GM18870 (cell line): Measurements from ENCODE around the gene NEK9.
A peak's percentile ranks its signal among the peaks of the same experiment; 100 is the strongest.
"Not testable (repeated sequence)": the region's sequence is repeated elsewhere in the genome, so short reads cannot be mapped to it uniquely, and the experiment has no call there.

Experiments used
- ATAC-seq: cut with Tn5 transposase; IDR thresholded peaks from one replicate; pipeline ENCODE4 v1.9.1; 2021; ENCODE audit warnings: moderate library complexity; ENCODE audit not compliant: unreplicated experiment

The NEK9 gene

DNA sequence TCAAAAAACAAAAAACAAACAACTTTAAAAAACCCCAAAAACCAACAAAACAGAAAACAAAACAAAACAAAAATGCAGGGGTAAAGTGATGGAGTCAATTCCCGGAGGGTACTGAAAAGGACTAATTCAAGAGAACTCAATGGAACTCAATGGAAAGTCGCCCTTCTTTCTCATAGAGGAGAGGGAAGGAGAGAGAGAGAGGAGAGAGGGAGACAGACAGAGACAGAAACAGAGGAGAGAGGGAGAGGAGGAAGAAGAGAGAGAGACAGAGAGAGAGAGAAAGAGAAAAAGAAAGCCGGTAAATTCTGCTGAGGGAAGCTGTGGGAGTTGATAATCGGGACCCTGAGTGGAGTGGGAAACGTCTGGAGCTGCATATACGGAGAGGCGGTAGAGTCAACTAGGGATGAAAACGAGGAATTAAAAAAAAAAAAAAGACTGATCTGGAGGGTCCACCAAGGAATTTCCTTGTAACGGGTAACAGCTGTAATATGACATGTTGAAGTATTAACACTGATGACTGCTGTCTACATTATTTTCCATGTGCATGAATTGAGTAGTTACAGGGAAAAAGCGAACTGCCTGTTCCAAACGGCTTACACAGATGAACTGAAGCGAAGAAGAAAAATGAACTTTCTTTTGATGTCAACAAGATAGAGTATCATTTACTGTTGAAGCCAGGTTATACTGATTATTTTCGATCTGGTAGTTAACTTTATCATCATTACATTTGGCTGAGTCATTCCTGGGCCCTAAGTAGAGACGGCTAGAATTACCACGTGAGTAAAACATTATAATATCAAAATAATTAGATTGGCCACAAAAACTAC lies 58.3 kb downstream of the NEK9 start:
- ATAC-seq: no peak

DNA sequence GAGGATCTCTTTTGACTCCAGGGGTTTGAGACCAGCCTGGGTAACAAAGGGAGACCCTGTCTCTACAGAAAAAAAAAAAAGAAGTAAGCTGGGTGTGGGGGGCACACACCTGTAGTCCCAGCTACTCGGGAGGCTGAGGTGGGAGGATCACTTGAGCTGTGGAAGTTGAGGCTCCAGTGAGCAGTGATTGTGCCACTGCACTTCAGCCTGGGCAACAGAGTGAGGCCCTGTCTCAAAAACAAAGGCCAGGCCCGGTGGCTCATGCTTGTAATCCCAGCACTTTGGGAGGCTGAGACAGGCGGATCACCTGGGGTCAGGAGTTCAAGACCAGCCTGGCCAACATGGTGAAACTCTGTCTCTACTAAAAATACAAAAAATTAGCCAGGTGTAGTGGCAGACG lies 59.1 kb downstream of the NEK9 start:
- not testable (repeated sequence) for ATAC-seq

DNA sequence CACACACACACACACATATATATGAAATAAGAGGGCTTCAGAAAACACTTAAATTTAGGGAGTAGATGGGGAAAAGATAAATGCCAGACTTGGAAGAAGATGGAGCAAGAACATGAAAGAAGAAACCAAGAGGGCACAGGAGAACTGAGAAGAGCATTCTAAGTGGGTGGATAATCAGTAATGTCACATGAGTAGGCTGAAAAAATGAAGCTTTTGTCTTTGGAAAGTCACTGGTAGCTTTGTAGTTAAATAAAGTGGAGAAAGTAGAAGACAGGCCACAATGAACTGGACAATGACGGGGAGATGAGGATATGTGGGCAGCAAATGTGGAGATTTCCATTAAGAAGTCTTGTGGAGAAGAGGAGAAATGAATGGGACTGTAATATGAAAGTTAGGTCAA lies 59.6 kb downstream of the NEK9 start:
- ATAC-seq: no peak

DNA sequence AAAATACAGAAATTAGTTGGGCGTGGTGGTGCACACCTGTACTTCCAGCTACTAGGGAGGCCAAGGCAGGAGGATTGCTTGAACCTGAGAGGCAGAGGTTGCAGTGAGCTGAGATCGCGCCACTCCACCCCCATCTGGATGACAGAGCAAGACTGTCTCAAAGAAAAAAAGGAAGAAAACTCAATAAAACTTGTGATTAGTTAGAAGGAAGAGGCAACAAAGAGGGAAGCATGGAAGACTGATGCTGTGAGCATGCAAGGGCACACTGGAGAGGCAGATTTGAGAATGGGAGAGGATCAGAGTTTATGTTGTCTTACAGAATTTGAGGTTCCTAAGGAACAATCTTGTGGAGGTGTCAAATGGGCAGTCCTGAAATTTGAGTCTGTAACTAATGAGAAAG lies 60.2 kb downstream of the NEK9 start:
- ATAC-seq: no peak

DNA sequence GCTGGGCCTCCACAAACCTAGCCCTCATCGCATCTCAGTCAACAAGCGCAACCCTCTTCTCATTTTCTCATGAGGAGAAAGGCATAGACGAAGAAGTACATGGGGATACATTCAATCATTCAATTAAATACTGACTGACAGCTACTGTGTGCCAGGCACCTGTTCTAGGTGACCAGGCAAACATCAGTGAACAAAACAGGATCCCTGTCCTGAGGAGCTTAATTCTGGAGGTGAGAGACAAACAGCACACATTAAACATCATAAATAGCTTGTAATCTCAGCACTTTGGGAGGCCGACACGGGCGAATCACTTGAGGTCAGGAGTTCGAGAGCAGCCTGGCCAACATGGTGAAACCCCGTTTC lies 62.7 kb downstream of the NEK9 start:
- peak; percentile 8 for ATAC-seq

DNA sequence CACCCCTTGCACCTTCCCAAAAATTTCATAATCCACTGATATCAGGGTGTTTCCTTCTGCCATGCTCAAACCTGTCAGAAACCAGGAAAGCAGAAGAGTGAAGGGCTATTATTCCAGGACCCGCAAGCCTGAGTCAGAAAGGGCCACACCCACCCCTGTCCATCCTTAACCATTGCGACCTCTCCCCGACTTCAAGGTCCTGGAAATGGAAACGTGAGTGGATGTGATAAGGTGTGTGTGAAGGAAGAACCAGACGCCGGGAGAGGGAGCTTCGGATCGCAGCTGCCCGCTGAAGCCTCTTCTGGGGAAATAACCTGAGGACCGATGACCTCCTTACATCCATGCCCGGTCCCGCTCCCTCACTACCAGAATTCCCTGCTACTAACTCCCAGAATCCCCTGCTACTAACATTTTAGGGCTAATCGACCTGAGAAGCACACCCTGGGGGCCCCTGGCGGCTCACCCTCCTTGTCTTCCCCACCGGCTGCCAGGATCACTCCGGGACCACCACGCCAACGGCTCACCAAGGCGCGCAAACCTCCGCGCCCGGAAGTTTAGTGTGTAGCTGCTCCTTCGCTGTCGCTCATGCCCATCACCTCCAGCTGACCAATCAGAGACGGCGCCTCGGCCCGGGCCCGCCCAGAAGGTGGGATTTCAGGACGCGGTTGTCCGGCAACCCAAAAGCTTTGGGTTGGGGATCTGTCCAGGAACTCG lies 63.2 kb downstream of the NEK9 start, which contains the start of gene ACYP1:
TSS of gene ACYP1 (minus strand) at position 534 of the 714 bp plus-strand sequence. CDS start at position 63, 471 bp downstream.
- peak; percentile 88 for ATAC-seq

DNA sequence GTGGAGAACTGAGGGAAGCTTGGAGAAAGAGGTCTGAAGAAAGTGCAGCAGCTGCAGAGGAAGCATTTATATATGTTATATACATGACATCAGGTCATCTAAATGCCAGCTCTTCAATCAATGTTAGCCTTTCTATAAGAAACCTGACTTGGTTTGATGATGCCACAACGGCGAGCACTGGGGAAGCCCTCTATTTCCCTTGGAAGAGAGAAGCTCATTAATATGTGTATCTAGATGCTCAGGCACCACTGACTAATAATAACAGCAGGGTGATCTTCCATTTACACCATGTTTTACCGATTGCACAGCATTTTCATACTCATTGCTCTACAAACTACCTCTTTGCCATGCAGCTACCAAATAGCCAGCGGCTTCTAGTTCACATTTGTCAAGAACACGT lies 63.8 kb downstream of the NEK9 start:
- ATAC-seq: no peak

DNA sequence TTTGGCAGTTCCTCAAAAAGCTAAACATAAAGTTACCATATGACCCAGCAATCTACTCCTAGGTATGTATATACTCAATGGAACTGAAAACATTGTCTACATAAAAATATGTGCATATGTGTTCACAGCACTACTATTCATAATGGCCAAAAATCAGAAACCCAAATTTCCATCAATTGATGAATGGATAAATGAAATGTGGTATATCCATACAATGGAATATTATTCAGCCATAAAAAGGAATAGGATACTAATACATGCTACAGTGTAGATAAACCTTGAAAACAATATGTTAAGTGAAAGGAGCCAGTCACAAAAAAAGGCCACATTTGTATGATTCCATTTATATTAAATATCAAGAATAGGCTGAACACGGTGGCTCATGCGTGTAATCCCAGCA lies 66.4 kb downstream of the NEK9 start:
- ATAC-seq: no peak

DNA sequence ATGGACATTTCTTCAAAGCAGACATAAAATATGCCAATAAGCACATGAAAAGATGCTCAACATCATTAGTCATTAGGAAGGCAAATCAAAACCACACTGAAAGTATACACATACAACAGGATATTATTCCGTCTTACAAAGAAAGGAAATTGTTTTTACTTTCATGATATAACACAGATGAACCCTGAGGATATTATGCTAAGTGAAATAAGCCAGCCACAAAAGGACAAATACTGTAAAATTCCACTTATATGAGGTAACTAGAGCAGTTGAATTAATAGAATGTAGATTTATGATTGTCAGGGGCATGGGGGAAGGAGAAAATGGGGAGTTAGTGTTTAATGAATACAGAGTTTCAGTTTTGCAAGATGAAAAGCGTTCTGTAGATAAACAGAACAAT lies 67.2 kb downstream of the NEK9 start:
- no peak for ATAC-seq

DNA sequence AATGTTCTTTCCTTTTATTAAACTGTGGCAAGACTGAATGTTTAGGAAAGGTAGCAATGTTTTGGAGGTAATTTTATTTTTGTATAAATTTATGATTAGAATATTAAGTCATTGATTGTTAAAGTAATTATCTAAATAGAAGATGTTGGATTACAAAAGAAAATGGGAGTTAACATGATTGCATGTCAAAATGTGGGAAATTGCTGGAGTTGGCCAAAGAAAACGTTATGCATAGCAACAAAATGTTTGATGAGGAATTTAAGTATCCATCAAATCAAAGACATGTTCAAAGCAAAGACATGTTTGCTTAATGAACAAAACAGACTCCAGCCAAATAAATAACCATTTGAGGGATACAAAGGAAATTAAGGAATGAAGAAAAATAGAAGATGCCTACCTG lies 72.4 kb downstream of the NEK9 start:
- no peak for ATAC-seq

DNA sequence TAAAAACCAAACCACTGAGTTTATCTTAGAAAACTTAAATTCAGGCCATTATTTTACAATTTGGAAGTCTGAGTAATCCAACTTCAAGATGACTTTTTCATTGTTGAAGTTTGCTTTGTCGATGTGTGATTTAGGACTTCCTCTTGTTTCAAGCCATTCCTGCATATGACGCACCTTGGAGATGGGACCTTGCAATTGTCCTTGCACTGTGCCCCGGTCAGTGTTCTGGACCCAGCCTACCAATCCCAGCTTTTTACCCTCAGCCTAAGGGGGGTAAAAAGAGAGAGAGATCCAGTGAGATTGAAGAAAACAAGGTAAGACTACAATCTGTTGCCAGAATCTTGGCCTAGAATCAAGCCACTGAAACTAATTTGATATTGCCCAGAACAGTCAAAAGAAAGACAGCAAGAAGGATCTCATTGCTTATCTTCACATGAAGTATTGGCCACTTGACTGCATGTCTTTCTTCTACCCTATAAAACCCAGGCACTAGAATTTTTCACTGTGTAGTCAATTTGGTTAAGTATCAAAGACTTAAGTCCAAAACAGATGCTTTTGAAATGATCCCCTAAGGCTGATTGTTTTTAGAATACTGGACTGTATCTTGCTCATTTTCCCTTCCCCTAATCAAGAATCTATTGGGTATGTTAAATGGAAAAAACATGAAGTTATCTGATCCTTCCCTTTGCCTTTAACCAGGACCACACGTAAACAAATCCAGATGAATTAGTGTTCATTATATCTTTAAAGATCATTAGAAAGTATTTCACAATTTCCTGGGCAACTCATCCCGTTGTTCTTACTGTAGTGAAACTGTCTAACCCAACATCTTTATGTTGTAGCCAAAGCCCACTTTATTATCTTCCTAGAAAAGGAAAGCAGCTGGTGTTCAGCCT lies 73.2 kb downstream of the NEK9 start:
- ATAC-seq: no peak

DNA sequence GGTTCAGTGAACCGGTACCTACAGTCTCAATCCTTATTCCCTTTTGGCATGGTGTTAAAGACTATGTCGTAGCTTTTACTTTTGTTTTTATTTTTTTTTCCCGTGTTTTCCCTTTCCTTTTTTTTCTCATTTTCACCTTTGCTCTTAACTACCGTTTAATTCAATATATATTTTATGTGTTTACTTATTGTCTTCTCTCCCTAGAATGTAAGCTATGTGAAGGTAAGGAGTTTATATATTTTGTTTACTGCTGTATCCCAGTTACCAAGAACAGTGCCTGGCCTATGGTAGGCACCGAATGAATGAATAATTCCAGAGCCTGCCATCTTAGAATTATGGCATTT lies 75.3 kb downstream of the NEK9 start:
- peak; percentile 15 for ATAC-seq

DNA sequence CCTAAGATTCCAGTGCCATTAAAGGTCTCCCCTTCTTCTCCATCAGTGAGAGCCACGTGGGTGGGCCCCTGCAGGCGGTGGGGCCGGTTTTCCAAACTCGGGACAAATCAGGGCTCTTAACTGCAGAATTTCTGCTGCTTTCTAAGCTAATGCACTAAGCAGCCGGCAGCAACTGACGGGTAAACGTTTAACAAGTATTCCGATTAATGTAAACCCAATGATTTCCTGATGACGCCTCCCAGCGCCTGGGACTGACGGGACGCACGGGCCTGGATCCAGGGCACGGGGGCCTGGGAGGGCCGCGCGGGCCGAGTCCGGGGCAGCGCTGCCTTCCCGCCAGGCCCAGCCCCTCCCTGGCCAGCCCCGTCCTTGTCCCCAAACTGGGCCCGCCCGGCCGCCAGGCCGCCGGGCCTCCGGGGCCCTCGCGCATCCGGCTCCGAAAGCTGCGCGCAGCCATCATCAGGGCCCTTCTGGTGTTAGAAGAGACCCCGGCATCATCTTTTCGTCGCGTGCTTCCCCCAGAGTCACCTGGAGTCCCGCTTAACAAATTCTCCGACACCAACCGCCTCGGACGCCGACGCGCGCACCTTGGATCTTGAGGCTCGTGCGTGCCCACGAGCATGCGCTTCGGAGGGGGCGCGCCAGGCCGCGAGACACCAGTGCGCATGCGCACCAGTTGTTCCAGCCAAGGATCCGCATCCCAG lies 75.8 kb downstream of the NEK9 start, which contains the start of gene MLH3:
TSS of gene MLH3 (minus strand) at position 616 of the 704 bp plus-strand sequence. CDS start 1,812 bp downstream, outside the sequence.
- ATAC-seq: peak; percentile 50

DNA sequence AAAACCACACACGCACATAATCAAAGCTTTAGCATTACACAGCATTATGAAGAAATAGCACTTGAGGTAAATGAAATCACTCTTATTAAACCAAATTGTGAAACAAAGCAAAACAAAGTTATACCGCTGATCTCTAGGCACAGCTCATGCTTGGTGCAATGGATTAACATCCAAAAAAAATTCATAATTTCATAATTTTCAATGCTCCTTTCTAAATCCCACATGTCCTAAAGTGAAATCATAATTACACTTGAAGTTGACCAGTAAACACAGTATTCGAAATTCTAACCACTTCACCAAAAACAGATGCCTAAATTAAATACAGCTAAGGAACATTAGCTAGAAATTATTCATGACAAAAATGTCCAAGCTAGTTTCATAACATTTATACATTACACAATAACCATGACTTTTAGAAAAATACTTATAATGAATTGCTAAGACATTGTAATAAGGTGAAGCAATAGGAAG lies 77.1 kb downstream of the NEK9 start:
- no peak for ATAC-seq

DNA sequence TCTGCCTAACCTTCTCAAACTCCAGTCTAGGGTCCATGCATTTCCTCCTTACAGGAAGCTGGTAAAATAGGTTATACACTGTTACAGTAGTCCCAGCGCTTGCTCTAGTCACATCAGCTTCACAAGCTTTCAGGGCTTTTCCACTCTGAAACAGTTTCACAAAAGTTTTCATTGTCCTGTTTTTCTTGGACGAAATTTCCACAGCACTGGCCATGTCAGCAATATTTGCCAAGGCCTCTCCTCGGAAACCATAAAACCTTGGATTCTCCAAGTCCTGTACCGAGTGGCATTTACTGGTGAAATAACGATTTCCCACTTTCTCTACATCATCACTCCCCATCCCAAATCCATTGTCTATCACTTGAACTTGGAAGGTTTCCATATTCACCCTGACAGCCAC lies 77.7 kb downstream of the NEK9 start:
- no peak for ATAC-seq

DNA sequence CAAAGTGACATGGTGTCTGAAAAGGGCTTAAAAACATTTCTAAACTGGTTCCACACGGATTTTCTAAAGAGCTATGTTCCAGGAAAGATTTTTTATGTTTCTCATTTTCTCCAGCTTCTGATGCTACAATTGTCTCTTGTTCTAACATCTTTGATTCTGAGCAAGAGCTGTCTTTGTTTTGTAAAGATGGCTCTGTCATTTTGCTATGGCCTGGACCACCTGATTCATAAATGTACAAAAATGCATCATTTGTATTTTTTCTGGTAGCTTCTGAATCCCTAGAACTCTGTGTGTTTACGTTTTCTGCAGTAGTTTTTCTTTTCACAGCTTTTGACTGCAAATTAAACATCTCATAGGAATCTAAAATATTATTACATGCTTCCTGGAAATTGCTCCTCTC lies 78.7 kb downstream of the NEK9 start:
- no peak for ATAC-seq

DNA sequence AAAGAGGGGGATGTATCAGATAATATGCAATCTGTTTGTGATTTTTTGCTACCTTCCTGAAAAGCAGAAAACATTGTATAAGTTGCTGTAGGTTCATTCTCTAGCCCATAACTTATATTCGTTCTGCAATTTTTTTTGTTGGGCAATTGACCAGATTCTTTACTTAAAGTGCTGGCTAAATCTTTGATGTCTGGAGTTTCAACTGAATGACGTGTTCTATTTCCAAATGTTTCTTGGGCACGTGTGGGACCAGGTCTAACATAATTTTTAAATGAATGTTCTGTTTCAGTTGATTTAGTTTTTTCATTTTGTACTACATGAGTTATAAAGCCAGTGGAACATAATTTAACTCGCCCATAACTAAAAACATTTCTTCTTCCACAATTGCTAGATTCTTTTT lies 79.3 kb downstream of the NEK9 start:
- no peak for ATAC-seq

DNA sequence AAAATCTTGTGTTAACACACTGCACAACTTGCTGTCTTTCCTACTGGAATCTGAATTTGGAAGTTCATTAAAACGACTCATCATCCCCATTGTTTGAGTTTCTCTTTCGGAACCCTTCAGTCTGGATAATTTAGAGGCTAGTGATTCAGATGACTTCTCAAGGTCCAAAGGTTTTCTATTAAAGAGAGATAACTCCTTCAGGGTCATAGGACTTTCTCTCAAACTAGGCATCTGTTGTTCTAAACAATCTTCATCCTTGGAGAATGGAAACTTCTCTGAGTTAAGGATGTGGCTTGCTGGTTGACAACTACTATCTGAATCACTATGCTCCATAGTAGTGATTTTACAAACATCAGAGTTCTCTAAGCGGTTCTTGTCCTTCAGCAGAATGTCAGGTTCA lies 79.9 kb downstream of the NEK9 start:
- ATAC-seq: no peak

DNA sequence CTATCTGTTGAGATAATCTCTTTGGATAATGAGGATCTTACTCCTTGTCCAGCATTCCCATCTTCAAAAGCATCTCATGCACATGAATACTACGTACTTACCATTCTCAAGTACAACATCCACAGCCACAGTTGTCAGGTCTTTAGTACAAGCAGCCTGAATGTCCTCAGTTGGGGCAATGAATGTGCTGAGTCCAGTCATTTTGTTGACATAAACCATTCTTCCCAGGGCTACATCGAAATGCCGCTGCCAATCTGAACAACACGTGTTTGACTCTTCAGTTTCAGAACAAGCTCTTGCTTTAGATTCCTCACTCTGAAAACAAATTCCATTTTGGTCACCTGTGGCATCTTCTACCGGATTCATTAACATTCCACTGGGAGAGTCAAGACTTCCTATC lies 80.6 kb downstream of the NEK9 start:
- no peak for ATAC-seq

DNA sequence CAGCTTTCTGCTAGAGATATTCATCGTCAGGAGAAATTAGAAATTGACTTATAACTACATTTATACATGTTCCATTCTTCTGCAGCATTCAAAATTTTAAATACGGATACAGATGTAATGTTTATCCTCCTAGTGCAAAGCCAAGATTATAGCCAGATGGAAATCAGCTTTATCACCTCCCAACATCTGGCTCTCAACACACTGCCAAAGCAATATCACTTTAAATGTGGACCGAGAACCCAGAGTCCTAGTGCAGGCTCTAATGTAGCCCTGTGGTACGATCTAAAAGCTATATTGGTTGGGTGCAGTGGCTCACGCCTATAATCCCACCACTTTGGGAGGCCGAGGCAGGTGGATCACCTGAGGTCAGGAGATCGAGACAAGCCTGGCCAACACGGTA lies 82.1 kb downstream of the NEK9 start:
- ATAC-seq: no peak

DNA sequence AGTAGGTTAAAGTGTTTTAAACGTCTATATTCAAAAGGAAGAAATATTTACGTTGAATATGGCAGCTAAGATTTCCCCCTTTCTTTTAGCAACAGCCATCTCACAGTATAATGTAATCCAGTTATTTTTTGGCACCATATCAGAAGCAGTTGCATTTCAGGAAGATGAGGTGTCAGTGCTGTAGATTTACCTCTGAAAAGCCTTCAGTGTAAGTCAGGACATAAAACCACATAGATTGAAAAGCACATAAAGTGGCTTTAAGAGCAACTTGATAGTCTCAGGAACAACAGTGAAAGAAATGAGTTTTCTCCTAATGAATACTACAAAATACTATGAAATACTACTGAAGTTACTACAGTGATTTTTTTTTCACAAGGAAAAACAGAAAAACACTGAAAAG lies 82.5 kb downstream of the NEK9 start:
- no peak for ATAC-seq
